Choroid plexus epithelial cell (primary cell): ENCODE measurements around the gene CAMK1D.
A peak's percentile ranks its signal among the peaks of the same experiment; 100 is the strongest.
"Not testable (repeated sequence)": the region's sequence is repeated elsewhere in the genome, so short reads cannot be mapped to it uniquely, and the experiment has no call there.

Experiments
- DNase-seq: peaks from one replicate; pipeline ENCODE4 v3.0.0-alpha.2; 2010; ENCODE audit warnings: low read depth
- H3K4me3 ChIP-seq: 2 replicates; pipeline ENCODE4 v1.5.1; 2011; ENCODE audit warnings: low read depth, mild to moderate bottlenecking, control low read depth, low read length, moderate library complexity
- TF ChIP-seq, protein P1 (sequence below): conservative IDR thresholded peaks from 2 replicates; pipeline ENCODE4 v1.5.1; 2011; ENCODE audit warnings: low read depth, mild to moderate bottlenecking, control low read depth, inconsistent platforms, low read length, moderate library complexity

Gene CAMK1D

GRCh38 chr10:12807096-12807755 lies 457.9 kb downstream of the CAMK1D start:
- DNase-seq = no peak
- H3K4me3 ChIP-seq = no peak overlapping the region
- TF ChIP-seq, protein P1, sequence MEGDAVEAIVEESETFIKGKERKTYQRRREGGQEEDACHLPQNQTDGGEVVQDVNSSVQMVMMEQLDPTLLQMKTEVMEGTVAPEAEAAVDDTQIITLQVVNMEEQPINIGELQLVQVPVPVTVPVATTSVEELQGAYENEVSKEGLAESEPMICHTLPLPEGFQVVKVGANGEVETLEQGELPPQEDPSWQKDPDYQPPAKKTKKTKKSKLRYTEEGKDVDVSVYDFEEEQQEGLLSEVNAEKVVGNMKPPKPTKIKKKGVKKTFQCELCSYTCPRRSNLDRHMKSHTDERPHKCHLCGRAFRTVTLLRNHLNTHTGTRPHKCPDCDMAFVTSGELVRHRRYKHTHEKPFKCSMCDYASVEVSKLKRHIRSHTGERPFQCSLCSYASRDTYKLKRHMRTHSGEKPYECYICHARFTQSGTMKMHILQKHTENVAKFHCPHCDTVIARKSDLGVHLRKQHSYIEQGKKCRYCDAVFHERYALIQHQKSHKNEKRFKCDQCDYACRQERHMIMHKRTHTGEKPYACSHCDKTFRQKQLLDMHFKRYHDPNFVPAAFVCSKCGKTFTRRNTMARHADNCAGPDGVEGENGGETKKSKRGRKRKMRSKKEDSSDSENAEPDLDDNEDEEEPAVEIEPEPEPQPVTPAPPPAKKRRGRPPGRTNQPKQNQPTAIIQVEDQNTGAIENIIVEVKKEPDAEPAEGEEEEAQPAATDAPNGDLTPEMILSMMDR = no peak

DNA sequence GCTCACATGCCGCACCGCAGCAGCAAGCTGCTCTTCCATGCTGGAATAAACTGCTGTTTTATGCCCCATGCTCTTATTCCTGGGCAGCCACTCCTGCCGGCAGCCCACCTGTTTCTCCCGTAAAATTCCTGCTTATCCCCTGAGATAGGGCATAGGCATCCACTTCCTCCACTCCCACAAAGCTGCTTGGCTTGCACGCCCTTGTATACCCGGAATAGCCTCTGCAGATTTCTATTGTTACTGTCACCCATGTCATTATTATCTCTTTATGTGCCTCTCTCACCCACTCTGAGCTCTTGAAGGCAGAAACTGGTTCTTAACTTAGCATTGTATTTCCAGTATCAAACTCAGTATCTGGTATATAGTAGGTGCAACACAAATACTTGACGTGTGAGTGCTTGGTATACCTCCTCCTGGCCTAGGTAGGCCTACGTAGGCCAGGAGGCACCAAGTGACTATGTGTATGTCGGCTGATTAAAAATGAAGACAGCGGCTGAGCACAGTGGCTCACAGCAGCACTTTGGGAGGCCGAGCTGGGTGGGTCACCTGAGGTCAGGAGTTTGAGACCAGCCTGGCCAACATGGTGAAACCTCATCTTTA lies 458.8 kb downstream of the CAMK1D start:
- no peak overlapping the region for H3K4me3 ChIP-seq
- TF ChIP-seq, protein P1 = no peak
- DNase-seq = no peak

DNA sequence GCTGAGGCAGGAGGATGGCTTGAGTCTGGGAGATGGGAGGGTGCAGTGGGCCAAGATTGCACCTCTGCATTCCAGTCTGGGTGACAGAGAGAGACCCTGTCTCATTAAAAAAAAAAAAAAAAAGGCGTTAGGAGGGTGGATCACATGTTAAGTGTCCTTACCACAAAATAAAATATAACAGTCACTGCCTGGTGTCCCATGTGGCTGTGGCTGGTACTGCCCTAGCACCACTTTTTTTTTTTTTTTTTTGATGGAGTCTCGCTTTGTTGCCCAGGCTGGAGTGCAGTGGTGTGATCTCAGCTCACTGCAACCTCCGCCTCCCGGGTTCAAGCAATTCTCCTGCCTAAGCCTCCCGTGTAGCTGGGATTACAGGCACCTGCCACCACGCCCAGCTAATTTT lies 460.7 kb downstream of the CAMK1D start:
- not testable (repeated sequence) for DNase-seq, H3K4me3 ChIP-seq
- TF ChIP-seq, protein P1 = peak; percentile 33

DNA sequence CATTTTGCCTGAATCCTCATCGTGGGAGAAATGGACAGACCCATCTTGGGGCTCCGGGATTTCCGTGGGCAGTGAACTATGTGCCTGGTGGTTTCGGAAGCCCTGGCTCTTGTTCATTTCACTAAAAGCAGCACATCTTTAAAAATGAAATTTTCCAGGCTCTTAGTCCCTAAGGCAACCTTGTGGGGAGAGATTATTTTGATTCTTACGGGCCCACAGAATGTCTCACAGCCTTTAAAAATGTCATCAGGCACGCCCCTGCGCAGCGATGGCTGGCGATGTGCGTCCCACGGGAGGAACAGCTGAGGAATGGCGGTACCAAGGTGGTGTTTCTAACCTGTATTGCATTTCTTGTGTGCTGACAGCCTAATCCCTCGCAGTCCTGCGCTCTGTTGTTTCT lies 462.5 kb downstream of the CAMK1D start:
- TF ChIP-seq, protein P1 = no peak
- no peak for DNase-seq
- H3K4me3 ChIP-seq = no peak overlapping the region

- no peak for DNase-seq
- TF ChIP-seq, protein P1 = no peak
- no peak overlapping the region for H3K4me3 ChIP-seq
Observed at GRCh38 chr10:12812571-12812970, 463.2 kb downstream of the CAMK1D start.

DNA sequence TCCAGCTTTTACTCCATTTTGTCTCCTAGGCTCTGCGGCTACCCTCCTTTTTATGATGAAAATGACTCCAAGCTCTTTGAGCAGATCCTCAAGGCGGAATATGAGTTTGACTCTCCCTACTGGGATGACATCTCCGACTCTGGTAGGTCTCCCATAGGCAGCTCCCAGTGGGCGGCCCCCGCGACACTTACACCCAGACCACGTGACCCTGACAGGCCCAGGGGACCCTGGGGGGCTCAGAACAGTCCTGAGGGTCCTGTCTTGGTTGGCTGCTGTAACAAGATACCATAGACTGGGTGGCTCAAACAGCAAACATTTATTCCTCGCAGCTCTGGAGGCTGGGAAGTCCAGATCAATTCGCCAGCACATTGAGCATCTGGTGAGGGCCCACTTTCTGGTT lies 464.8 kb downstream of the CAMK1D start:
- TF ChIP-seq, protein P1 = no peak
- H3K4me3 ChIP-seq = no peak overlapping the region
- no peak for DNase-seq

- no peak for DNase-seq
- TF ChIP-seq, protein P1 = no peak
- H3K4me3 ChIP-seq = no peak overlapping the region
Observed at GRCh38 chr10:12819071-12819470, 469.7 kb downstream of the CAMK1D start.
